ENCODE data around the gene ANO3. TPM values are rescaled to one million over a fixed set of nuclear protein-coding genes. Genes with fewer than 3 reads are reported as not detected.

The ANO3 gene
- total and polyA plus RNA-seq, 2 of the 8 experiments (the other 6 are each of a cell fraction or from before 2014, with no cell fraction given): not detected

DNA sequence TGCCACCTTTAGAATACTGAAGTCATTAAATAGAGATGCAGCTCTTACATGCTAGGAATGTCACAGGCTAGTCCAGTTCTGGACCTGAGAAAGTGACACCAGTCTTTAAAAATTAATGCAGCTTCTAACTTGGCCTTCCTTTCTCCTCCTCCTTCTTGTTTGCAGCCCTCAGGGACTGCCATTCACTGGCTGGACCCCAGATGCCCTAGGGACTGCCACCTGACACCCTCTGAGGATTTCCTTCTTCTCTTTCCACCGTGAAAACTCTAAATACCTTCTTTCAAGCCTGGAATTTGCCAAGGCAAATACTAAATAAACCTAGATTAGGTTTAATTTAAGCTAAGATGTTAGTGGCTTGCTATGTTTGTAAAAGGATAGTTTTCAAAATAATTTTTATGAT is 161.7 kb downstream of the ANO3 start:
- no peaks in the 10 kb centered on the region for H3K36me3 ChIP-seq (ENCODE audit: control insufficient read depth in 2 of 4, insufficient read depth in 4 of 4, low read length in 3 of 4)
- TF ChIP-seq SIN3A (conservative IDR thresholded peaks at IDR 0.05 in 1 of 2, IDR thresholded peaks at IDR 0.05 in 1 of 2; ENCODE audit: low read depth in 1 of 2, low read length in 2 of 2) (no peak), HDAC2 (IDR thresholded peaks at IDR 0.05; ENCODE audit: borderline replicate concordance in 1 of 2, low read depth in 2 of 2, low read length in 2 of 2) (no peak), CTBP2 (IDR thresholded peaks at IDR 0.05; ENCODE audit: borderline replicate concordance, insufficient read depth, insufficient read length, low read length) (no peak), TCF12 (IDR thresholded peaks at IDR 0.05; ENCODE audit: low read depth, low read length) (no peak), RNF2 (IDR thresholded peaks at IDR 0.05; ENCODE audit: borderline replicate concordance, low read depth, low read length, missing control alignments, poor library complexity, severe bottlenecking) (no peak), POU5F1 (IDR thresholded peaks at IDR 0.05; ENCODE audit: low read depth, low read length) (no peak), POLR2A (IDR thresholded peaks at IDR 0.05; ENCODE audit: control extremely low read depth in 1 of 2, low read depth in 2 of 2, low read length in 2 of 2) (no peak), EZH2 (IDR thresholded peaks at IDR 0.05; ENCODE audit: low read depth, low read length, severe bottlenecking) (no peak)

More for the DNA sequence above, 161.7 kb downstream of the ANO3 start:
- H3K4ac ChIP-seq (replicated peaks; ENCODE audit: insufficient read length, low read depth, low read length): no peak overlapping the region
- DNase-seq (ENCODE audit: low read depth in 1 of 2, low spot score in 2 of 2): no peak
- H2AFZ ChIP-seq (ENCODE audit: low read length): no peak overlapping the region
- H3K4me2 ChIP-seq (ENCODE audit: insufficient read depth in 1 of 2, low read depth in 2 of 2, low read length in 2 of 2): no peak overlapping the region
- H3K27me3 ChIP-seq (replicated peaks in 1 of 4; ENCODE audit: control insufficient read depth in 3 of 4, extremely low read depth in 1 of 4, insufficient read depth in 3 of 4, low read length in 3 of 4): no peaks in the 10 kb centered on the region
- H3K9ac ChIP-seq (replicated peaks in 1 of 4; ENCODE audit: extremely low read depth in 1 of 4, low read depth in 3 of 4, low read length in 3 of 4): no peak overlapping the region
- H2BK120ac ChIP-seq (replicated peaks; ENCODE audit: low read depth, low read length): no peak overlapping the region
- no peaks in the 10 kb centered on the region for H3K4me1 ChIP-seq (replicated peaks in 1 of 4; ENCODE audit: control insufficient read depth in 3 of 4, insufficient read depth in 4 of 4, low read length in 3 of 4)
- H3K79me2 ChIP-seq (ENCODE audit: control insufficient read depth in 1 of 2, insufficient read depth in 2 of 2, low read length in 2 of 2): no peaks in the 10 kb centered on the region
- H2BK5ac ChIP-seq (ENCODE audit: low read depth, low read length): no peak overlapping the region
- H3K56ac ChIP-seq (replicated peaks; ENCODE audit: insufficient read length, low read depth, low read length): no peak overlapping the region
- no peak for FAIRE-seq
- H4K5ac ChIP-seq (ENCODE audit: insufficient read length, low read depth, low read length): no peak overlapping the region
- H2BK12ac ChIP-seq (ENCODE audit: low read depth, low read length): no peak overlapping the region
- peaks cover 8 to 11% of the 10 kb centered on the region in 2 experiments; a peak in 3 of 4 replicates for H3K9me3 ChIP-seq (ENCODE audit: insufficient read depth in 2 of 2, low read depth in 1 of 2, low read length in 1 of 2)
- H4K20me1 ChIP-seq (replicated peaks in 1 of 2; ENCODE audit: control insufficient read depth in 1 of 2, insufficient read depth in 2 of 2, low read length in 2 of 2): no peaks in the 10 kb centered on the region
- H3K27ac ChIP-seq (ENCODE audit: low read depth, low read length): no peak overlapping the region
- no peak overlapping the region for H3K23ac ChIP-seq (ENCODE audit: insufficient read length)
- H3K18ac ChIP-seq (ENCODE audit: extremely low read depth, low read length): no peak overlapping the region
- H4K91ac ChIP-seq (replicated peaks; ENCODE audit: insufficient read length, low read length): no peak overlapping the region
- H3K79me1 ChIP-seq (ENCODE audit: low read depth, low read length): no peaks in the 10 kb centered on the region
- H4K8ac ChIP-seq (ENCODE audit: extremely low read depth, insufficient read depth, low read length): no peak overlapping the region
- no peaks in the 10 kb centered on the region for H3K23me2 ChIP-seq (ENCODE audit: low read depth, low read length)
- H2AK5ac ChIP-seq (ENCODE audit: low read depth, low read length): no peak overlapping the region
- no peak overlapping the region for H2BK15ac ChIP-seq (ENCODE audit: low read length)
- H3K14ac ChIP-seq (ENCODE audit: insufficient read length): no peak overlapping the region
- CTCF ChIA-PET (ENCODE audit: partially characterized antibody): no interaction called here
- WGBS, 2 experiments (ENCODE audit: extremely low coverage in 1 of 2, insufficient coverage in 1 of 2, insufficient read length in 1 of 2, insufficient replicate concordance in 2 of 2, low coverage in 1 of 2, low lambda C conversion rate in 2 of 2, missing lambda C conversion rate in 1 of 2): 85% methylated on average over 1 of the region's 1 CpG; no CpG with 5 or more reads in 1 of the 2 experiments
- POLR2A ChIA-PET (ENCODE audit: partially characterized antibody): no interaction called here
- H2BK20ac ChIP-seq (ENCODE audit: low read length): no peak overlapping the region
- H3K4me3 ChIP-seq (ENCODE audit: extremely low read depth in 1 of 4, insufficient read depth in 2 of 4, low read depth in 3 of 4, low read length in 4 of 4): no peak overlapping the region
